ENCODE data around the gene CYB5R2. TPM values are rescaled to one million over a fixed set of nuclear protein-coding genes. Genes with fewer than 3 reads are reported as not detected.

CYB5R2 gene
- total RNA-seq, 1 donor from 2014 or later, result 16.0 TPM

- no peak for TF ChIP-seq CTCF (IDR thresholded peaks at IDR 0.05)
- Histone ChIP-seq H3K4me3 (no peak overlapping the region), H3K36me3 (no peaks in the 10 kb centered on the region), H3K27me3 (ENCODE audit: low read depth) (peaks cover 20% of the 10 kb centered on the region), H3K9me3 (no peaks in the 10 kb centered on the region), H3K27ac (no peak overlapping the region), H3K4me1 (peaks cover 13% of the 10 kb centered on the region)
- intact Hi-C loops (cut with DNase I), result no loop called here
- DNase-seq, result no peak
- ATAC-seq, result no peak
These were observed 3.8 kb upstream of the CYB5R2 start for GRCh38 chr11:7677071-7677470.

- ATAC-seq (no peak), DNase-seq (no peak)
- intact Hi-C loops (cut with DNase I), result no loop called here
- no peaks in the 10 kb centered on the region for H3K9me3 ChIP-seq
- no peaks in the 10 kb centered on the region for H3K36me3 ChIP-seq
- TF ChIP-seq CTCF (IDR thresholded peaks at IDR 0.05), result no peak
- H3K4me1 ChIP-seq, result peaks cover 13% of the 10 kb centered on the region
- peaks cover 14% of the 10 kb centered on the region for H3K27me3 ChIP-seq (ENCODE audit: low read depth)
- H3K4me3 ChIP-seq, result no peak overlapping the region
- no peak overlapping the region for H3K27ac ChIP-seq
These were observed 2.3 kb upstream of the CYB5R2 start for GRCh38 chr11:7675631-7676030.

- peak overlapping the region; percentile 72 for H3K27ac ChIP-seq
- peaks cover 12% of the 10 kb centered on the region for H3K27me3 ChIP-seq (ENCODE audit: low read depth)
- ATAC-seq (peak; percentile 68 to 76), DNase-seq (peak; percentile 53)
- intact Hi-C loops (cut with DNase I), result no loop called here
- H3K4me1 ChIP-seq, result peaks cover 13% of the 10 kb centered on the region
- peak overlapping the region; percentile 64 for H3K4me3 ChIP-seq
- H3K9me3 ChIP-seq, result no peaks in the 10 kb centered on the region
- no peak for TF ChIP-seq CTCF (IDR thresholded peaks at IDR 0.05)
- no peaks in the 10 kb centered on the region for H3K36me3 ChIP-seq
These were observed 579 bp upstream of the CYB5R2 start for GRCh38 chr11:7673724-7674434.

- Histone ChIP-seq H3K4me1 (peaks cover 13% of the 10 kb centered on the region), H3K4me3 (no peak overlapping the region), H3K27ac (no peak overlapping the region), H3K9me3 (no peaks in the 10 kb centered on the region), H3K27me3 (ENCODE audit: low read depth) (peaks cover 12% of the 10 kb centered on the region), H3K36me3 (no peaks in the 10 kb centered on the region)
- DNase-seq (no peak), ATAC-seq (no peak)
- no peak for TF ChIP-seq CTCF (IDR thresholded peaks at IDR 0.05)
- intact Hi-C loops (cut with DNase I), result no loop called here
These were observed 882 bp downstream of the CYB5R2 start for GRCh38 chr11:7672276-7672959.

- intact Hi-C loops (cut with DNase I), result no loop called here
- peaks cover 13% of the 10 kb centered on the region for H3K4me1 ChIP-seq
- H3K4me3 ChIP-seq, result no peak overlapping the region
- H3K27me3 ChIP-seq (ENCODE audit: low read depth), result peaks cover 12% of the 10 kb centered on the region
- H3K9me3 ChIP-seq, result no peaks in the 10 kb centered on the region
- ATAC-seq (no peak), DNase-seq (no peak)
- no peak for TF ChIP-seq CTCF (IDR thresholded peaks at IDR 0.05)
- H3K36me3 ChIP-seq, result no peaks in the 10 kb centered on the region
- H3K27ac ChIP-seq, result no peak overlapping the region
These were observed 1.7 kb downstream of the CYB5R2 start for GRCh38 chr11:7671347-7672215.
